ENCODE data around the gene MYL4.

MYL4 gene

DNA sequence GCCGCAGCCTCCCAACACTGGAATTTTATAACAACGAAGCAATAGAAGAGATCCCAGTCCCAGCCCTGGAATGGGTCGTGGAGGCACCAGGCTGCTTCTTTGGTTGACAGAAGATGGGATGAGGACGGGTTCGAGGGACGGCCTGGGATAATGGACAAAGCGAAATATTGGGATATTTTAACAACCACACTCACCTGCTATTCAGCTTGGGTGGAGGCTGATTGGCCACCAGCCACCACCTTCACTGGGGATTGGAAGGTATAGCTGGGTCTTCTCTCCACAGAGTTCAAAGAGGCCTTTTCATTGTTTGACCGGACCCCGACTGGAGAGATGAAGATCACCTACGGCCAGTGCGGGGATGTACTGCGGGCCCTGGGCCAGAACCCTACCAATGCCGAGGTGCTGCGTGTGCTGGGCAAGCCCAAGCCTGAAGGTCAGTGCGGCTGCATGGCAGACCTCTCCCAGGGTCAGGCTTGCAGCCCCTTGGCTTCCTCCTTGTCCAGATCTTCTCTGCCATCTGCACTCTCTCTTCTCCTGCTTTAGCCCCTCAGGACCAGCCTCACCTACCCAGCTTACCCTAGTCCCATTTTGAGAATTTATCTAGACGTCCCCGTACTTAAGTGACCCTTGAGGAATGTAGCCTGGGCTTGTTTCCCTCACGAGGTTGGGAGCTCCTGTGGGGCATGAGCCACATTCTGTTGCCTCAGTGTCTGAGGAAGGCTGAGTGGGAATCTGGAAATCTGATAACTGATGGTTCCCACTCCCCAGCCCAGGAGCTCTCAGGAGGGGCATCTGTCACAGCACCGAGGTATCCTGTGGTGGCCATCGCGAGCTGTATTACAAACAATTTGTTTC is 10.7 kb downstream of the MYL4 start:
- no peak overlapping the region for H3K4me3 ChIP-seq (replicated peaks; ENCODE audit: insufficient read depth, low read length)
- no peak for DNase-seq (ENCODE audit: low read depth in 1 of 2, low spot score in 1 of 2)
- H3K27me3 ChIP-seq (ENCODE audit: insufficient read depth, poor library complexity, severe bottlenecking): no peaks in the 10 kb centered on the region
- no peak overlapping the region for H3K27ac ChIP-seq (replicated peaks)
- TF ChIP-seq, protein P1, sequence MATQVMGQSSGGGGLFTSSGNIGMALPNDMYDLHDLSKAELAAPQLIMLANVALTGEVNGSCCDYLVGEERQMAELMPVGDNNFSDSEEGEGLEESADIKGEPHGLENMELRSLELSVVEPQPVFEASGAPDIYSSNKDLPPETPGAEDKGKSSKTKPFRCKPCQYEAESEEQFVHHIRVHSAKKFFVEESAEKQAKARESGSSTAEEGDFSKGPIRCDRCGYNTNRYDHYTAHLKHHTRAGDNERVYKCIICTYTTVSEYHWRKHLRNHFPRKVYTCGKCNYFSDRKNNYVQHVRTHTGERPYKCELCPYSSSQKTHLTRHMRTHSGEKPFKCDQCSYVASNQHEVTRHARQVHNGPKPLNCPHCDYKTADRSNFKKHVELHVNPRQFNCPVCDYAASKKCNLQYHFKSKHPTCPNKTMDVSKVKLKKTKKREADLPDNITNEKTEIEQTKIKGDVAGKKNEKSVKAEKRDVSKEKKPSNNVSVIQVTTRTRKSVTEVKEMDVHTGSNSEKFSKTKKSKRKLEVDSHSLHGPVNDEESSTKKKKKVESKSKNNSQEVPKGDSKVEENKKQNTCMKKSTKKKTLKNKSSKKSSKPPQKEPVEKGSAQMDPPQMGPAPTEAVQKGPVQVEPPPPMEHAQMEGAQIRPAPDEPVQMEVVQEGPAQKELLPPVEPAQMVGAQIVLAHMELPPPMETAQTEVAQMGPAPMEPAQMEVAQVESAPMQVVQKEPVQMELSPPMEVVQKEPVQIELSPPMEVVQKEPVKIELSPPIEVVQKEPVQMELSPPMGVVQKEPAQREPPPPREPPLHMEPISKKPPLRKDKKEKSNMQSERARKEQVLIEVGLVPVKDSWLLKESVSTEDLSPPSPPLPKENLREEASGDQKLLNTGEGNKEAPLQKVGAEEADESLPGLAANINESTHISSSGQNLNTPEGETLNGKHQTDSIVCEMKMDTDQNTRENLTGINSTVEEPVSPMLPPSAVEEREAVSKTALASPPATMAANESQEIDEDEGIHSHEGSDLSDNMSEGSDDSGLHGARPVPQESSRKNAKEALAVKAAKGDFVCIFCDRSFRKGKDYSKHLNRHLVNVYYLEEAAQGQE (IDR thresholded peaks at IDR 0.05; ENCODE audit: insufficient replicate concordance, low read depth): no peak
- TF ChIP-seq SPI1 (IDR thresholded peaks at IDR 0.05; ENCODE audit: borderline replicate concordance, low read depth) (no peak), POLR2AphosphoS5 (IDR thresholded peaks at IDR 0.05; ENCODE audit: low read depth) (no peak), GABPA (IDR thresholded peaks at IDR 0.05; ENCODE audit: low read depth) (no peak)
- TF ChIP-seq, protein P2, sequence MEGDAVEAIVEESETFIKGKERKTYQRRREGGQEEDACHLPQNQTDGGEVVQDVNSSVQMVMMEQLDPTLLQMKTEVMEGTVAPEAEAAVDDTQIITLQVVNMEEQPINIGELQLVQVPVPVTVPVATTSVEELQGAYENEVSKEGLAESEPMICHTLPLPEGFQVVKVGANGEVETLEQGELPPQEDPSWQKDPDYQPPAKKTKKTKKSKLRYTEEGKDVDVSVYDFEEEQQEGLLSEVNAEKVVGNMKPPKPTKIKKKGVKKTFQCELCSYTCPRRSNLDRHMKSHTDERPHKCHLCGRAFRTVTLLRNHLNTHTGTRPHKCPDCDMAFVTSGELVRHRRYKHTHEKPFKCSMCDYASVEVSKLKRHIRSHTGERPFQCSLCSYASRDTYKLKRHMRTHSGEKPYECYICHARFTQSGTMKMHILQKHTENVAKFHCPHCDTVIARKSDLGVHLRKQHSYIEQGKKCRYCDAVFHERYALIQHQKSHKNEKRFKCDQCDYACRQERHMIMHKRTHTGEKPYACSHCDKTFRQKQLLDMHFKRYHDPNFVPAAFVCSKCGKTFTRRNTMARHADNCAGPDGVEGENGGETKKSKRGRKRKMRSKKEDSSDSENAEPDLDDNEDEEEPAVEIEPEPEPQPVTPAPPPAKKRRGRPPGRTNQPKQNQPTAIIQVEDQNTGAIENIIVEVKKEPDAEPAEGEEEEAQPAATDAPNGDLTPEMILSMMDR (IDR thresholded peaks at IDR 0.05; ENCODE audit: insufficient read depth, low read length): no peak

DNA sequence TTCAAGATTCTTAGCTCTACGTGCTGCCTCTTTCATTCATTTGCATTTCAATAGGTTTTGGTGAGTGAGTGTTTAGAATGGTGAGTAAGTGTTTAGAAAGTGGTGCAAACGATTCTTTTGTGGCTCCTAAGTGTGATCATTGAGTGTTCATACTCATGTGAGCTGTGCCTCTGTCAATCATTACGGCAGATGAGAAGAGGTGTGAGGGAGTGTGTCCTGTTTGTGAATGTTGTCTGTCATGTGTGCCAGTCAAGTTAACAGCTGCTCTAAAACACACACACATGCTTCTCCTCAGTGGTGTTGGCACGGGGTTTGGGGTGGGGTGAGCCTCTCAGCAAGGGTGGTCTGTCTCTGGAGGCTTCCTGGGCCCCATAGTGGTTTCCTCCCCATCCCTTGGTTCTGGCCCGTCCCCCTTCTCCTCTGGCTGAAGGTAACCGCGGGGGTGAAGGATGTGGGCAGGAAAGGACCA is 11.4 kb downstream of the MYL4 start:
- Histone ChIP-seq H3K4me3 (replicated peaks; ENCODE audit: insufficient read depth, low read length) (no peak overlapping the region), H3K27ac (replicated peaks) (no peak overlapping the region), H3K27me3 (ENCODE audit: insufficient read depth, poor library complexity, severe bottlenecking) (no peaks in the 10 kb centered on the region)
- DNase-seq (ENCODE audit: low read depth in 1 of 2, low spot score in 1 of 2): no peak
- TF ChIP-seq, protein P2 (IDR thresholded peaks at IDR 0.05; ENCODE audit: insufficient read depth, low read length): no peak

DNA sequence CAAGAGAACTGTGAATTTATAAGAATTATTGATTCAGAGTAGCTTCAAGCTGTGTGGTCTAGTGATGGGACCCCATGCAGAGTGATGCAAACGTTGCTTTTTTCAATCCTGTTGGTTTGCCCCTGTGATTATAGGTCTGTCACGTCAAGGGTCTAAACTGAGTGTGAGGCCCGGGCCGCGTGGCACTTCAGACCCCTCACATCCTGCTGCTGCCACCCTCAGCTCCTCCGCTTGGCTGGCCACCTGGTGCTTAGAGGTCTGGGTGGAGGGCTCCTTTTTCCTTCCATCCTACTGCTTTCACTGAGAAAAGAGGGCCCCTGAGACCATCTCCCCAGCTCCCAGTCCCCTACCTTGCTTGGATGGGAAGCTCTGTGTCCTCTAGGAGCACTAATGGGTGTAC is 12.0 kb downstream of the MYL4 start:
- no peak overlapping the region for H3K4me3 ChIP-seq (replicated peaks; ENCODE audit: insufficient read depth, low read length)
- no peak overlapping the region for H3K27ac ChIP-seq (replicated peaks)
- no peak for TF ChIP-seq SPI1 (IDR thresholded peaks at IDR 0.05; ENCODE audit: borderline replicate concordance, low read depth)
- H3K27me3 ChIP-seq (ENCODE audit: insufficient read depth, poor library complexity, severe bottlenecking): no peaks in the 10 kb centered on the region
- DNase-seq (ENCODE audit: low read depth in 1 of 2, low spot score in 1 of 2): no peak

DNA sequence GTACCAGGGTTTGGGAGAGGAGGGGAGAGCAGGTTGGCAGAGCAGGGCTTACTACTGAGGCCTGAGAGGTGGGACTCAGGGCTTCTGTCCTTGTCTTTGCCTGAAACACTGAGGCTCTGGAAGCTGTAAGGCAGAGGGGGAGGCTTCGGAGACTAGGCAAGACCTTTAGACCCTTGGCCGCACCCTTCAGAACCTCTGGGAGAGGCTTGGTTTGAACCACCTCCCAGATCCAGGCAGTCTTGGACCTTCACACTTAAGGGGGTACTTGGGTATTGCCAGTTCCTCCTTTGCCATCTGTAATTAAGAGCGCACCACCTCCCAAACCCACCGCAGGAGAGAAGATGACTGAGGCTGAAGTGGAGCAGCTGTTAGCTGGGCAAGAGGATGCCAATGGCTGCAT is 12.9 kb downstream of the MYL4 start:
- DNase-seq (ENCODE audit: low read depth in 1 of 2, low spot score in 1 of 2): no peak
- Histone ChIP-seq H3K27ac (replicated peaks) (no peak overlapping the region), H3K4me3 (replicated peaks; ENCODE audit: insufficient read depth, low read length) (no peak overlapping the region), H3K27me3 (ENCODE audit: insufficient read depth, poor library complexity, severe bottlenecking) (no peaks in the 10 kb centered on the region)
- TF ChIP-seq, protein P1 (IDR thresholded peaks at IDR 0.05; ENCODE audit: insufficient replicate concordance, low read depth): no peak
- TF ChIP-seq POLR2AphosphoS5 (IDR thresholded peaks at IDR 0.05; ENCODE audit: low read depth) (no peak), GABPA (IDR thresholded peaks at IDR 0.05; ENCODE audit: low read depth) (no peak), SPI1 (IDR thresholded peaks at IDR 0.05; ENCODE audit: borderline replicate concordance, low read depth) (no peak)
- TF ChIP-seq, protein P2 (IDR thresholded peaks at IDR 0.05; ENCODE audit: insufficient read depth, low read length): no peak

Measured in HL-60 (cell line).